Glutamatergic neuron (in vitro differentiated cells): Measurements from ENCODE around the gene RSPO4. TPM values are rescaled to one million over a fixed set of nuclear protein-coding genes. Genes with fewer than 3 reads are reported as not detected.

ENCODE experiments used
- DNase-seq: peaks from one replicate; pipeline ENCODE4 v3.0.0; 2022
- H3K27ac Mint-ChIP-seq: one replicate; pipeline ENCODE4 v1.8.0; 2020; ENCODE audit warnings: mild to moderate bottlenecking, mixed read lengths, inconsistent platforms; ENCODE audit not compliant: unreplicated experiment
- H3K27me3 Mint-ChIP-seq: one replicate; pipeline ENCODE4 v1.8.0; 2020; ENCODE audit warnings: mild to moderate bottlenecking, moderate library complexity, mixed read lengths, inconsistent platforms; ENCODE audit not compliant: unreplicated experiment
- H3K36me3 Mint-ChIP-seq: one replicate; pipeline ENCODE4 v1.8.0; 2020; ENCODE audit warnings: mild to moderate bottlenecking, mixed read lengths, inconsistent platforms; ENCODE audit not compliant: unreplicated experiment
- H3K4me1 Mint-ChIP-seq: one replicate; pipeline ENCODE4 v1.8.0; 2020; ENCODE audit warnings: mild to moderate bottlenecking, low read depth, mixed read lengths, inconsistent platforms; ENCODE audit not compliant: unreplicated experiment
- H3K4me3 Mint-ChIP-seq: one replicate; pipeline ENCODE4 v1.8.0; 2020; ENCODE audit warnings: mild to moderate bottlenecking, mixed read lengths, inconsistent platforms; ENCODE audit not compliant: unreplicated experiment
- H3K9me3 Mint-ChIP-seq: one replicate; pipeline ENCODE4 v1.8.0; 2020; ENCODE audit warnings: mild to moderate bottlenecking, moderate library complexity, mixed read lengths, inconsistent platforms; ENCODE audit not compliant: unreplicated experiment
- CTCF ChIP-seq: fragments of 200-600 bp; sonication (generic); IDR thresholded peaks from one replicate; pipeline ENCODE4 v1.5.0; 2021; ENCODE audit not compliant: partially characterized antibody, unreplicated experiment
- total RNA-seq: library from RNA; stranded (reverse); fragmentation: NEBNext Ultra II Directional; extraction: Animal tissue kit (Norgen Biotek cat#: 25700); gene quantifications from one replicate; pipeline ENCODE4 v1.2.1, GENCODE V29; 2021; ENCODE audit not compliant: unreplicated experiment

The RSPO4 gene
- total RNA-seq, 1 donor from 2014 or later = 0.86 TPM

- peak; percentile 43 for DNase-seq
- H3K27ac Mint-ChIP-seq = no peak overlapping the region
- H3K9me3 Mint-ChIP-seq = no peaks in the 10 kb centered on the region
- H3K27me3 Mint-ChIP-seq = peaks cover 14% of the 10 kb centered on the region
- H3K4me1 Mint-ChIP-seq = peaks cover 5% of the 10 kb centered on the region
- no peaks in the 10 kb centered on the region for H3K36me3 Mint-ChIP-seq
- TF ChIP-seq CTCF = no peak
- H3K4me3 Mint-ChIP-seq = no peak overlapping the region
Measured at GRCh38 chr20:1005452-1006027, 3.4 kb upstream of the RSPO4 start.

GRCh38 chr20:1003920-1004697 is 2.0 kb upstream of the RSPO4 start:
- no peak for TF ChIP-seq CTCF
- H3K4me3 Mint-ChIP-seq = no peak overlapping the region
- DNase-seq = no peak
- peaks cover 18% of the 10 kb centered on the region for H3K27me3 Mint-ChIP-seq
- no peaks in the 10 kb centered on the region for H3K9me3 Mint-ChIP-seq
- no peak overlapping the region for H3K27ac Mint-ChIP-seq
- H3K36me3 Mint-ChIP-seq = no peaks in the 10 kb centered on the region
- peaks cover 5% of the 10 kb centered on the region for H3K4me1 Mint-ChIP-seq

- Mint-ChIP-seq H3K36me3 (no peaks in the 10 kb centered on the region), H3K4me3 (peak overlapping the region; percentile 95), H3K27ac (no peak overlapping the region), H3K9me3 (no peaks in the 10 kb centered on the region), H3K4me1 (peaks cover 5% of the 10 kb centered on the region), H3K27me3 (peaks cover 18% of the 10 kb centered on the region)
- no peak for TF ChIP-seq CTCF
- DNase-seq = peak; percentile 40
Measured at GRCh38 chr20:1002682-1003561, 811 bp upstream of the RSPO4 start.

GRCh38 chr20:1001116-1001515 is 995 bp downstream of the RSPO4 start:
- Mint-ChIP-seq H3K27me3 (peaks cover 21% of the 10 kb centered on the region), H3K9me3 (no peaks in the 10 kb centered on the region), H3K27ac (no peak overlapping the region), H3K4me1 (peaks cover 5% of the 10 kb centered on the region), H3K36me3 (no peaks in the 10 kb centered on the region), H3K4me3 (no peak overlapping the region)
- DNase-seq = no peak
- no peak for TF ChIP-seq CTCF
